Right lobe of liver (tissue), 4 donors: ENCODE measurements around the gene PAXX.

ENCODE experiments used
- CTCF ChIP-seq, 4 donors: fragments of 200-600 bp in 3 of 4; fragments of 450-650 bp in 1 of 4; IDR thresholded peaks; one replicate each; pipeline versions ENCODE4 v1.5.1 to v1.8.0; 2016 to 2022; ENCODE audit warnings: antibody characterized with exemption in 4 of 4, mild to moderate bottlenecking in 2 of 4
- POLR2A ChIP-seq: fragments of 450-650 bp; IDR thresholded peaks from one replicate; pipeline ENCODE4 v1.6.1; 2017; ENCODE audit warnings: antibody characterized with exemption, mild to moderate bottlenecking
- donor health status: DM: no; HTN: no; CAD: no.
- donor health status: DM: no; HTN: no; CAD: no.
- donor health status: DM: no; HTN: yes; CAD: no.

- TF ChIP-seq CTCF (IDR thresholded peaks at IDR 0.05) (no peak), POLR2A (no peak)
These were observed 34.2 kb downstream of the PAXX start for GRCh38 chr9:137026384-137026783.
